H9 (cell line): ENCODE data around the gene AGMAT. TPM values are rescaled to one million over a fixed set of nuclear protein-coding genes. Genes with fewer than 3 reads are reported as not detected.

Experiments used
- DNase-seq: peaks from one replicate; pipeline ENCODE4 v3.0.0-alpha.2; 2017
- H2AFZ ChIP-seq: one replicate; pipeline ENCODE4 v1.6.1; 2013; ENCODE audit warnings: mild to moderate bottlenecking, low read length, control low read depth, moderate library complexity
- H2AK5ac ChIP-seq: 2 replicates; pipeline ENCODE4 v1.6.1; 2013; ENCODE audit warnings: low read length, control low read depth, mixed read lengths; ENCODE audit not compliant: insufficient read length
- H2BK120ac ChIP-seq: one replicate; pipeline ENCODE4 v1.6.1; 2013; ENCODE audit warnings: low read depth, mild to moderate bottlenecking, low read length, control low read depth, inconsistent platforms; ENCODE audit not compliant: poor library complexity, severe bottlenecking
- H2BK12ac ChIP-seq: 2 replicates; pipeline ENCODE4 v1.6.1; 2013; ENCODE audit warnings: low read length, control low read depth, mixed read lengths, low read depth; ENCODE audit not compliant: insufficient read length
- H2BK15ac ChIP-seq: 2 replicates; pipeline ENCODE4 v1.6.1; 2013; ENCODE audit warnings: low read depth, low read length, control low read depth
- H2BK20ac ChIP-seq: one replicate; pipeline ENCODE4 v1.6.1; 2013; ENCODE audit warnings: low read depth, mild to moderate bottlenecking, low read length, control low read depth, inconsistent platforms; ENCODE audit not compliant: poor library complexity, severe bottlenecking
- H2BK5ac ChIP-seq: 2 replicates; pipeline ENCODE4 v1.6.1; 2013; ENCODE audit warnings: low read length, control low read depth, mixed read lengths; ENCODE audit not compliant: insufficient read length
- H3K14ac ChIP-seq: 2 replicates; pipeline ENCODE4 v1.6.1; 2013; ENCODE audit warnings: low read length, control low read depth; ENCODE audit not compliant: insufficient read depth
- H3K18ac ChIP-seq: 2 replicates; pipeline ENCODE4 v1.6.1; 2013; ENCODE audit warnings: low read depth, mild to moderate bottlenecking, mixed read lengths, low read length, control low read depth; ENCODE audit not compliant: insufficient read length
- H3K23ac ChIP-seq: 2 replicates; pipeline ENCODE4 v1.6.1; 2013; ENCODE audit warnings: low read length, control low read depth, mixed read lengths, low read depth; ENCODE audit not compliant: insufficient read length
- H3K23me2 ChIP-seq: 2 replicates; pipeline ENCODE4 v1.6.1; 2013; ENCODE audit warnings: low read depth, mild to moderate bottlenecking, mixed read lengths, low read length, control low read depth; ENCODE audit not compliant: insufficient read length, poor library complexity, severe bottlenecking
- H3K27ac ChIP-seq: 2 replicates; pipeline ENCODE4 v1.5.1; 2013; ENCODE audit warnings: low read length, control low read depth, mixed read lengths, low read depth; ENCODE audit not compliant: insufficient read length
- H3K27me3 ChIP-seq: 2 replicates; pipeline ENCODE4 v1.6.1; 2013; ENCODE audit warnings: low read length, control low read depth, inconsistent platforms; ENCODE audit not compliant: insufficient read depth
- H3K4ac ChIP-seq: 2 replicates; pipeline ENCODE4 v1.6.1; 2013; ENCODE audit warnings: low read depth, mild to moderate bottlenecking, control low read depth, inconsistent platforms, low read length, moderate library complexity
- H3K4me1 ChIP-seq: 2 replicates; pipeline ENCODE4 v1.6.1; 2013; ENCODE audit warnings: low read length, control low read depth, inconsistent platforms; ENCODE audit not compliant: insufficient read depth
- H3K4me2 ChIP-seq: 2 replicates; pipeline ENCODE4 v1.6.1; 2013; ENCODE audit warnings: low read length, control low read depth, mixed read lengths; ENCODE audit not compliant: insufficient read length, insufficient read depth
- H3K56ac ChIP-seq: 2 replicates; pipeline ENCODE4 v1.6.1; 2013; ENCODE audit warnings: low read depth, mild to moderate bottlenecking, mixed read lengths, low read length, control low read depth; ENCODE audit not compliant: insufficient read length
- H3K79me1 ChIP-seq: 2 replicates; pipeline ENCODE4 v1.6.1; 2013; ENCODE audit warnings: low read depth, mild to moderate bottlenecking, moderate library complexity, low read length, control low read depth, inconsistent platforms; ENCODE audit not compliant: insufficient read depth, poor library complexity, severe bottlenecking
- H3K79me2 ChIP-seq: 2 replicates; pipeline ENCODE4 v1.6.1; 2013; ENCODE audit warnings: low read length, control low read depth, inconsistent platforms; ENCODE audit not compliant: insufficient read depth
- H3K9ac ChIP-seq: 2 replicates; pipeline ENCODE4 v1.6.1; 2013; ENCODE audit warnings: low read length, control low read depth, mixed read lengths; ENCODE audit not compliant: insufficient read length; ENCODE audit errors: extremely low read depth
- H3K9me3 ChIP-seq: one replicate; pipeline ENCODE4 v1.6.1; 2013; ENCODE audit warnings: low read depth, low read length, inconsistent platforms; ENCODE audit not compliant: control insufficient read depth
- H3T11ph ChIP-seq: one replicate; pipeline ENCODE4 v1.6.1; 2013; ENCODE audit warnings: mild to moderate bottlenecking, low read length, control low read depth, inconsistent platforms
- H4K20me1 ChIP-seq: one replicate; pipeline ENCODE4 v1.6.1; 2013; ENCODE audit not compliant: control insufficient read depth, insufficient read length, insufficient read depth
- H4K5ac ChIP-seq: 2 replicates; pipeline ENCODE4 v1.6.1; 2013; ENCODE audit warnings: low read depth, mild to moderate bottlenecking, mixed read lengths, low read length, control low read depth; ENCODE audit not compliant: insufficient read length
- H4K8ac ChIP-seq: replicated peaks from 2 replicates; pipeline ENCODE4 v1.6.1; 2013; ENCODE audit warnings: low read length, control low read depth, mixed read lengths, low read depth; ENCODE audit not compliant: insufficient read length
- H4K91ac ChIP-seq: 2 replicates; pipeline ENCODE4 v1.6.1; 2013; ENCODE audit warnings: low read depth, mild to moderate bottlenecking, moderate library complexity, mixed read lengths, low read length, control low read depth; ENCODE audit not compliant: insufficient read length
- H3K27ac Mint-ChIP-seq, 3 experiments: 2 replicates in 2 of 3; 3 replicates in 1 of 3; pipeline ENCODE4 v1.8.0; 2020 to 2021; ENCODE audit warnings: mixed read lengths in 3 of 3, mild to moderate bottlenecking in 1 of 3, moderate library complexity in 1 of 3
- H3K27me3 Mint-ChIP-seq: 2 replicates; pipeline ENCODE4 v1.8.0; 2021; ENCODE audit warnings: low read depth, mild to moderate bottlenecking, moderate library complexity, mixed read lengths
- H3K36me3 Mint-ChIP-seq, 3 experiments: 2 replicates in 2 of 3; 3 replicates in 1 of 3; pipeline ENCODE4 v1.8.0; 2020 to 2021; ENCODE audit warnings: low read depth in 3 of 3, mixed read lengths in 3 of 3; ENCODE audit not compliant: insufficient read depth in 1 of 3
- H3K4me1 Mint-ChIP-seq, 2 experiments: 2 replicates each; pipeline ENCODE4 v1.8.0; 2020; ENCODE audit warnings: mixed read lengths in 2 of 2
- H3K4me3 Mint-ChIP-seq, 2 experiments: 2 replicates in 1 of 2; 3 replicates in 1 of 2; pipeline ENCODE4 v1.8.0; 2020 to 2021; ENCODE audit warnings: mild to moderate bottlenecking in 2 of 2, mixed read lengths in 2 of 2, moderate library complexity in 1 of 2
- H3K9me3 Mint-ChIP-seq, 2 experiments: 2 replicates in 1 of 2; 3 replicates in 1 of 2; pipeline ENCODE4 v1.8.0; 2020; ENCODE audit warnings: mild to moderate bottlenecking in 2 of 2, mixed read lengths in 2 of 2, moderate library complexity in 1 of 2
- CTCF ChIP-seq: fragments of 200-600 bp; sonication (generic); conservative IDR thresholded peaks from 3 replicates; pipeline ENCODE4 v1.8.0; 2021; ENCODE audit warnings: antibody characterized with exemption, mild to moderate bottlenecking
- WGBS: extraction: QIAGEN DNeasy Blood & Tissue Kit; methylation state at CpG from one replicate; pipeline ENCODE4 v1.1.7; 2013; ENCODE audit warnings: missing lambda C conversion rate, low lambda C conversion rate, mixed read lengths; ENCODE audit not compliant: insufficient read length; ENCODE audit errors: extremely low coverage; 5-methylcytosine and 5-hydroxymethylcytosine counted together
- total RNA-seq: library from RNA; stranded (reverse); gene quantifications from 2 replicates; pipeline ENCODE4 v1.2.1, GENCODE V29; 2021

AGMAT gene
- total RNA-seq, 1 experiment from 2014 or later: 4.0 TPM

GRCh38 chr1:15531003-15531402, 53.8 kb downstream of the AGMAT start:
- H3K4me1 Mint-ChIP-seq: peaks cover 12% of the 10 kb centered on the region in 2 experiments
- H3K9ac ChIP-seq: no peak overlapping the region

More at GRCh38 chr1:15531003-15531402, 53.8 kb downstream of the AGMAT start:
- H3K4ac ChIP-seq: no peak overlapping the region
- H2BK20ac ChIP-seq: no peak overlapping the region
- H3K4me3 Mint-ChIP-seq: no peak overlapping the region
- H3K9me3 Mint-ChIP-seq: no peaks in the 10 kb centered on the region
- H4K91ac ChIP-seq: no peak overlapping the region
- H4K20me1 ChIP-seq: no peaks in the 10 kb centered on the region
- H3K27me3 ChIP-seq: no peaks in the 10 kb centered on the region; the same call in 1 of the 2 replicates
- no peak overlapping the region for H2AFZ ChIP-seq
- no peaks in the 10 kb centered on the region for H3K23me2 ChIP-seq
- no peak overlapping the region for H2BK120ac ChIP-seq
- H3K27me3 Mint-ChIP-seq: no peaks in the 10 kb centered on the region
- peaks cover 0 to 28% (median 22%) of the 10 kb centered on the region in 3 experiments; a peak in 6 of 7 replicates for H3K36me3 Mint-ChIP-seq
- no peaks in the 10 kb centered on the region for H3K9me3 ChIP-seq
- no peak overlapping the region for H3K14ac ChIP-seq
- H3K4me1 ChIP-seq: no peaks in the 10 kb centered on the region
- H2BK12ac ChIP-seq: no peak overlapping the region
- no peak overlapping the region for H3K23ac ChIP-seq
- H3K18ac ChIP-seq: no peak overlapping the region
- no peak overlapping the region for H2BK15ac ChIP-seq
- H3T11ph ChIP-seq: no peak overlapping the region
- no peaks in the 10 kb centered on the region for H3K79me1 ChIP-seq
- TF ChIP-seq CTCF: no peak
- no peaks in the 10 kb centered on the region for H3K79me2 ChIP-seq
- no peak overlapping the region for H2BK5ac ChIP-seq
- H4K5ac ChIP-seq: no peak overlapping the region
- no peak overlapping the region for H4K8ac ChIP-seq
- H3K56ac ChIP-seq: no peak overlapping the region
- WGBS: no CpG with 5 or more reads among the region's 4 CpGs
- H3K27ac ChIP-seq: no peak overlapping the region
- H3K27ac Mint-ChIP-seq: no peak overlapping the region
- H2AK5ac ChIP-seq: no peak overlapping the region
- H3K4me2 ChIP-seq: no peak overlapping the region
- no peak for DNase-seq
